Activated T-cell treated with anti-CD3 and anti-CD28 coated beads for 4 hours (primary cell): ENCODE data around the gene SLCO1C1.
"Not testable (repeated sequence)": the region's sequence is repeated elsewhere in the genome, so short reads cannot be mapped to it uniquely, and the experiment has no call there.

Source experiments
- DNase-seq: peaks from one replicate; pipeline ENCODE4 v3.0.0-alpha.2; 2020

Gene SLCO1C1

GRCh38 chr12:20695232-20695631, at the start of gene SLCO1C1:
Gene SLCO1C1 (plus strand): TSS chr12:20695332. CDS start chr12:20699577, 4,245 bp downstream.
- no peak for DNase-seq

- DNase-seq = no peak
Measured at GRCh38 chr12:20646239-20646827, 48.8 kb upstream of the SLCO1C1 start.

- DNase-seq = no peak
Measured at GRCh38 chr12:20653871-20654270, 41.3 kb upstream of the SLCO1C1 start.

GRCh38 chr12:20656600-20656999, 38.5 kb upstream of the SLCO1C1 start:
- DNase-seq = no peak

GRCh38 chr12:20657496-20657895, 37.6 kb upstream of the SLCO1C1 start:
- DNase-seq = no peak

GRCh38 chr12:20681334-20681733, 13.8 kb upstream of the SLCO1C1 start:
- DNase-seq = no peak

GRCh38 chr12:20696181-20696905, 1.2 kb downstream of the SLCO1C1 start:
- DNase-seq = no peak

GRCh38 chr12:20701106-20701505, 6.0 kb downstream of the SLCO1C1 start:
- no peak for DNase-seq

GRCh38 chr12:20704860-20705259, 9.7 kb downstream of the SLCO1C1 start:
- no peak for DNase-seq

- DNase-seq = no peak
Measured at GRCh38 chr12:20711846-20712245, 16.7 kb downstream of the SLCO1C1 start.

GRCh38 chr12:20716037-20716436, 20.9 kb downstream of the SLCO1C1 start:
- no peak for DNase-seq

- no peak for DNase-seq
Measured at GRCh38 chr12:20716985-20717384, 21.9 kb downstream of the SLCO1C1 start.

GRCh38 chr12:20718294-20718693, 23.2 kb downstream of the SLCO1C1 start:
- DNase-seq = no peak

GRCh38 chr12:20722142-20722541, 27.0 kb downstream of the SLCO1C1 start:
- DNase-seq = no peak

GRCh38 chr12:20731274-20731673, 36.1 kb downstream of the SLCO1C1 start:
- DNase-seq = no peak

GRCh38 chr12:20740972-20741371, 45.8 kb downstream of the SLCO1C1 start:
- DNase-seq = no peak

- no peak for DNase-seq
Measured at GRCh38 chr12:20748198-20748597, 53.1 kb downstream of the SLCO1C1 start.

GRCh38 chr12:20751046-20751445, 55.9 kb downstream of the SLCO1C1 start:
- DNase-seq = no peak

GRCh38 chr12:20777420-20777819, 82.3 kb downstream of the SLCO1C1 start:
- DNase-seq = no peak

- DNase-seq = no peak
Measured at GRCh38 chr12:20778969-20779368, 83.8 kb downstream of the SLCO1C1 start.

- DNase-seq = not testable (repeated sequence)
Measured at GRCh38 chr12:20779971-20780370, 84.8 kb downstream of the SLCO1C1 start.

GRCh38 chr12:20783796-20784357, 88.7 kb downstream of the SLCO1C1 start:
- DNase-seq = not testable (repeated sequence)

- no peak for DNase-seq
Measured at GRCh38 chr12:20792971-20793370, 97.8 kb downstream of the SLCO1C1 start.

GRCh38 chr12:20798554-20798953, 103.4 kb downstream of the SLCO1C1 start:
- no peak for DNase-seq
